Esophagus squamous epithelium (tissue), 4 donors: ENCODE results near the gene TRAF3IP1.

ENCODE experiments used
- CTCF ChIP-seq, 6 experiments: fragments of 450-650 bp in 4 of 6; fragments of 200-600 bp in 2 of 6; sonication (generic) in 2 of 6; IDR thresholded peaks; one replicate each; pipeline ENCODE4 v1.5.1; 2016 to 2019; ENCODE audit warnings: antibody characterized with exemption in 6 of 6, mild to moderate bottlenecking in 4 of 6, moderate library complexity in 4 of 6
- POLR2A ChIP-seq, 4 donors: fragments of 450-650 bp; IDR thresholded peaks; one replicate each; pipeline ENCODE4 v1.6.1; 2017; ENCODE audit warnings: antibody characterized with exemption in 4 of 4, mild to moderate bottlenecking in 4 of 4, moderate library complexity in 3 of 4

GRCh38 chr2:238381341-238382115 is 61.2 kb downstream of the TRAF3IP1 start:
- TF ChIP-seq CTCF (IDR thresholded peaks at IDR 0.05): no peak
- no peak for TF ChIP-seq POLR2A (IDR thresholded peaks at IDR 0.05)
